Aorta (tissue), 5 donors: Measurements from ENCODE around the gene USP37. TPM values are rescaled to one million over a fixed set of nuclear protein-coding genes. Genes with fewer than 3 reads are reported as not detected.
"Not testable (repeated sequence)": the region's sequence is repeated elsewhere in the genome, so short reads cannot be mapped to it uniquely, and the experiment has no call there.

Experiments
- ATAC-seq: fragments of 200-7000 bp; cut with Tn5 transposase; one replicate; pipeline ENCODE4 v1.9.1; 2022; ENCODE audit warnings: moderate library complexity; ENCODE audit not compliant: low FRiP score
- DNase-seq, 2 donors: peaks; one replicate each; pipeline ENCODE4 v3.0.0-alpha.2; 2020
- H3K27ac ChIP-seq, 2 donors: one replicate each; pipeline ENCODE4 v1.5.1; 2013; ENCODE audit warnings: low read length in 2 of 2, mild to moderate bottlenecking in 2 of 2, moderate library complexity in 2 of 2, control low read depth in 1 of 2, inconsistent platforms in 1 of 2, low read depth in 1 of 2
- H3K27me3 ChIP-seq, 2 donors: one replicate each; pipeline ENCODE4 v1.6.1; 2013; ENCODE audit warnings: control low read depth in 1 of 2, low read length in 1 of 2, mild to moderate bottlenecking in 1 of 2, moderate library complexity in 1 of 2; ENCODE audit not compliant: insufficient read depth in 2 of 2, control insufficient read depth in 1 of 2
- H3K36me3 ChIP-seq, 2 donors: one replicate each; pipeline ENCODE4 v1.6.1; 2013; ENCODE audit warnings: control low read depth in 1 of 2, low read length in 1 of 2, mild to moderate bottlenecking in 1 of 2; ENCODE audit not compliant: insufficient read depth in 2 of 2, control insufficient read depth in 1 of 2
- H3K4me1 ChIP-seq, 2 donors: one replicate each; pipeline ENCODE4 v1.6.1; 2013; ENCODE audit warnings: low read length in 2 of 2, control low read depth in 1 of 2, mild to moderate bottlenecking in 1 of 2, moderate library complexity in 1 of 2; ENCODE audit not compliant: insufficient read depth in 2 of 2, control insufficient read depth in 1 of 2
- H3K4me3 ChIP-seq, 2 donors: one replicate each; pipeline ENCODE4 v1.5.1; 2013; ENCODE audit warnings: low read length in 2 of 2, control low read depth in 1 of 2, mild to moderate bottlenecking in 1 of 2
- H3K9me3 ChIP-seq: one replicate; pipeline ENCODE4 v1.6.1; 2013; ENCODE audit warnings: mild to moderate bottlenecking, low read length; ENCODE audit not compliant: control insufficient read depth
- WGBS, 2 donors: extraction: QIAGEN DNeasy Blood & Tissue Kit; methylation state at CpG; one replicate each; pipeline ENCODE4 v1.1.7; 2013; 5-methylcytosine and 5-hydroxymethylcytosine counted together
- intact Hi-C, 2 donors: fragments of 100-400 bp; cut with DNase I; formaldehyde crosslinking; loops; one replicate each; pipeline versions ENCODE4 v1.14.2 to v1.15.0; 2022
- polyA plus RNA-seq, 2 donors: library from polyadenylated mRNA; stranded (reverse); fragments of 200-250 nt; gene quantifications; one replicate each; pipeline ENCODE4 v1.2.3, GENCODE V29; 2013
- total RNA-seq, 2 donors: library from RNA; stranded (reverse); fragmentation: NEBNext Ultra II Directional; extraction: Animal tissue kit (Norgen Biotek cat#: 25700); gene quantifications; one replicate each; pipeline ENCODE4 v1.2.1, GENCODE V29; 2021
- donor health status: healthy with polysubstance abuse.
- donor health status: Bipolar disorder and iron deficiency.
- donor health status: DM: no; HTN: no; CAD: no.
- donor health status: DM: no; HTN: no; CAD: no.
- donor health status: DM: yes; HTN: yes; CAD: no.

The USP37 gene
- total and polyA plus RNA-seq, 4 donors: 1.5 to 22.2 (median 7.8) TPM

GRCh38 chr2:218564056-218564455 lies 4.1 kb downstream of the USP37 start:
- H3K36me3 ChIP-seq: no peaks in the 10 kb centered on the region
- intact Hi-C loops: loop anchor here in 1 of 2 donors (10.0 kb wide), 1 partner anchor 299 kb away; the partner anchor contains the start of gene GPBAR1
- WGBS, 2 donors: 81 to 92% methylated on average over 1 of the region's 1 CpG
- H3K4me1 ChIP-seq: no peaks in the 10 kb centered on the region
- H3K9me3 ChIP-seq: no peaks in the 10 kb centered on the region
- H3K27me3 ChIP-seq: no peaks in the 10 kb centered on the region
- H3K27ac ChIP-seq: no peak overlapping the region
- ATAC-seq (no peak), DNase-seq (no peak)
- no peak overlapping the region for H3K4me3 ChIP-seq

GRCh38 chr2:218558986-218559385 lies 9.2 kb downstream of the USP37 start:
- intact Hi-C loops: no loop called here
- Histone ChIP-seq H3K27ac (no peak overlapping the region), H3K36me3 (no peaks in the 10 kb centered on the region), H3K9me3 (no peaks in the 10 kb centered on the region), H3K4me1 (no peaks in the 10 kb centered on the region), H3K27me3 (no peaks in the 10 kb centered on the region), H3K4me3 (no peak overlapping the region)
- no peak for DNase-seq
- no peak for ATAC-seq
- 78 to 90% methylated on average over 3 of the region's 3 CpGs for WGBS, 2 donors

GRCh38 chr2:218557941-218558340 lies 10.2 kb downstream of the USP37 start:
- WGBS, 2 donors: 56 to 58% methylated on average over 2 of the region's 2 CpGs
- intact Hi-C loops: no loop called here
- no peaks in the 10 kb centered on the region for H3K4me1 ChIP-seq
- H3K9me3 ChIP-seq: no peaks in the 10 kb centered on the region
- DNase-seq: no peak
- no peaks in the 10 kb centered on the region for H3K27me3 ChIP-seq
- no peak overlapping the region for H3K4me3 ChIP-seq
- H3K36me3 ChIP-seq: no peaks in the 10 kb centered on the region
- H3K27ac ChIP-seq: no peak overlapping the region
- no peak for ATAC-seq

- ATAC-seq (no peak), DNase-seq (no peak)
- intact Hi-C loops: no loop called here
- Histone ChIP-seq H3K4me3 (no peak overlapping the region), H3K27me3 (no peaks in the 10 kb centered on the region), H3K27ac (no peak overlapping the region), H3K36me3 (no peaks in the 10 kb centered on the region), H3K4me1 (no peaks in the 10 kb centered on the region), H3K9me3 (no peaks in the 10 kb centered on the region)
- WGBS, 2 donors: 83 to 84% methylated on average over 4 of the region's 4 CpGs
Measured at GRCh38 chr2:218555527-218555926, 12.6 kb downstream of the USP37 start.

- ATAC-seq, H3K36me3 ChIP-seq, H3K4me3 ChIP-seq, H3K9me3 ChIP-seq, intact Hi-C loops, H3K4me1 ChIP-seq, H3K27ac ChIP-seq, DNase-seq, H3K27me3 ChIP-seq: not testable (repeated sequence)
- WGBS, 2 donors: 96% methylated on average over 3 of the region's 3 CpGs
Measured at GRCh38 chr2:218554225-218554624, 13.9 kb downstream of the USP37 start.

GRCh38 chr2:218547978-218548377 lies 20.2 kb downstream of the USP37 start:
- Histone ChIP-seq H3K27me3 (no peaks in the 10 kb centered on the region), H3K9me3 (no peaks in the 10 kb centered on the region), H3K4me3 (no peak overlapping the region), H3K4me1 (no peaks in the 10 kb centered on the region), H3K27ac (no peak overlapping the region), H3K36me3 (peaks cover 0 to 4% of the 10 kb centered on the region in 2 donors)
- no peak for DNase-seq
- intact Hi-C loops: no loop called here
- ATAC-seq: no peak

- no peak for DNase-seq
- Histone ChIP-seq H3K9me3 (no peaks in the 10 kb centered on the region), H3K4me1 (no peaks in the 10 kb centered on the region), H3K27ac (no peak overlapping the region), H3K4me3 (no peak overlapping the region), H3K36me3 (peaks cover under 1 to 4% of the 10 kb centered on the region in 2 donors), H3K27me3 (no peaks in the 10 kb centered on the region)
- no peak for ATAC-seq
- intact Hi-C loops: no loop called here
Measured at GRCh38 chr2:218547511-218547910, 20.6 kb downstream of the USP37 start.

- Histone ChIP-seq H3K9me3 (no peaks in the 10 kb centered on the region), H3K36me3 (peaks cover 2 to 4% of the 10 kb centered on the region in 2 donors), H3K4me1 (no peaks in the 10 kb centered on the region), H3K27ac (no peak overlapping the region), H3K4me3 (no peak overlapping the region), H3K27me3 (no peaks in the 10 kb centered on the region)
- no peak for ATAC-seq
- intact Hi-C loops: no loop called here
- no peak for DNase-seq
- 96 to 97% methylated on average over 1 of the region's 1 CpG for WGBS, 2 donors
Measured at GRCh38 chr2:218546012-218546411, 22.1 kb downstream of the USP37 start.

- Histone ChIP-seq H3K27ac (no peak overlapping the region), H3K4me1 (no peaks in the 10 kb centered on the region), H3K9me3 (no peaks in the 10 kb centered on the region), H3K4me3 (no peak overlapping the region), H3K36me3 (peaks cover 9 to 10% of the 10 kb centered on the region in 2 donors), H3K27me3 (no peaks in the 10 kb centered on the region)
- 88% methylated on average over 3 of the region's 3 CpGs for WGBS, 2 donors
- ATAC-seq (no peak), DNase-seq (no peak)
- intact Hi-C loops: no loop called here
Measured at GRCh38 chr2:218540015-218540414, 28.1 kb downstream of the USP37 start.
